ENCODE measurements around the gene ARMC6. TPM values are rescaled to one million over a fixed set of nuclear protein-coding genes. Genes with fewer than 3 reads are reported as not detected.
A peak's percentile ranks its signal among the peaks of the same experiment; 100 is the strongest.
"Not testable (repeated sequence)": the region's sequence is repeated elsewhere in the genome, so short reads cannot be mapped to it uniquely, and the experiment has no call there.

The ARMC6 gene
- total RNA-seq, 2 donors from 2014 or later: 22.4 to 34.8 TPM

DNA sequence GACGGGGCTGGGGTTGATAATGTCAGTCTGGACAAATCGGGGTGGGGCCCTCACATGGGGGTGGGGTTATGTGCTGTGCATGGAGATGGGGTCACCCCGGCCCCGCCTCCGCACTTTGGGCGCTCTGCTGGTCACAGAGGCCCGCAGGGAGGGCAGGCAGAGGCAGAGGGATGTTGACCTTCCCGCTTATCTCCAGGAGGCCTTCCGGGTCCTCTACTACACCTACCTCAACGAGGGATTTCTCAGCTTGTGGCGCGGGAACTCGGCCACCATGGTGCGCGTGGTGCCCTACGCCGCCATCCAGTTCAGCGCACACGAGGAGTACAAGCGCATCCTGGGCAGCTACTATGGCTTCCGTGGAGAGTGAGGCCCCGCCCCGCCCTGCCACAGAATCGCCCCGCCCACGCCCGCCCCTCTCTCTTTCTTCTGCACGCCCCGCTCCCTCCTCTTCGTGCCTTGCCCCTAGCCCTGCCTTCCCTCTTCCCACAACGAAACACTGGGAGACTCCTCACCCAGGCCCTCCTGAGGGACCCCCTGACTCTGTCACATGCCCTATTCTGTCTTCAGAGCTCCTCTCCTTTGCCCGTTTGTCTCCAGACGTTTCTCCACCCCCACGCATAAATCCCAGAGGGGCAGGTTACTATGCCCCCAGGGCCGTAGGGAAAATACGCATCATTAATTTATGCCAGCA is 72.1 kb downstream of the ARMC6 start:
- DNase-seq (ENCODE audit: low spot score in 2 of 2) (no peak), ATAC-seq (no peak)

DNA sequence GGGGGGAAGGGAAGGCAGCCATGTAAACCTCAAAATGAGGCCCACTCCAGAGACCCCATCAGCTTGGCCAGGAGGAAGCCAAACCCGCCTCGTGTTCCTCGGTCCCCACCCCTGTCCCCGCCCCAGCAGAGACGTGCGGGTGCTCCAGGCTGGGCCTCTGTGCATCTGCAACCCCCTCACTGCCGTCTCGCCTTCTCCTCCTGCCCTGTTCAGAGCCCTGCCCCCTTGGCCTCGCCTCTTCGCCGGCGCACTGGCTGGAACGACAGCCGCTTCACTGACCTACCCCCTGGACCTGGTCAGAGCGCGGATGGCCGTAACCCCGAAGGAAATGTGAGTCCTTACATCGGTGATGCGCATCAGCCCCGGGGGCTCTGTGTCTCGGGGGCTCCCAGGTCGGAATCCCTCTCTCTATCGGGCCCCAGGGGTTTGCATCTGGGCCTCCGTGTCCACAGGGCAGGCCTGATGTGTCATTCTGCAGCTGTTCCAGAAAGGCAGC is 72.7 kb downstream of the ARMC6 start:
- Mint-ChIP-seq H3K9me3 (no peaks in the 10 kb centered on the region), H3K36me3 (no peaks in the 10 kb centered on the region), H3K27ac (no peak overlapping the region)
- ATAC-seq: no peak
- no peak for DNase-seq (ENCODE audit: low spot score in 2 of 2)

More for the DNA sequence above, 72.1 kb downstream of the ARMC6 start:
- Mint-ChIP-seq H3K36me3 (no peaks in the 10 kb centered on the region), H3K9me3 (no peaks in the 10 kb centered on the region), H3K27ac (peak overlapping the region in 1 of 2 donors; percentile 55)

DNA sequence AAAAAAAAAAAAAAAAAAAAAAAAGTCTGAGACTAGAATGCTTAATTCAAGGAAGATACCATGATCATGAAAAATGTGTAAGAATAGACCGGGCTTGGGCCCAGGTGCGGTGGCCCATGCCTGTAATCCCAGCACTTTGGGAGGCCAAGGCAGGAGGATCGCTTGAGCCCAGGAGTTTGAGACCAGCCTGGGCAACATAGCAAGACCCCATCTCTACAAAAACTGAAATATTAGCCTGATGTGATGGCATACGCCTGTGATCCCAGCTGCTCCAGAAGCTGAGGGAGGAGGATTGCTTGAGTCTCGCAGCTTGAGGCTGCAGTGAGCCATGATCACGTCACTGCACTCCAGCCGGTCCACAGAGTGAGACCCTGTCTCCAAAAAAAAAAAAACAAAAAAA is 73.5 kb downstream of the ARMC6 start:
- H3K9me3 Mint-ChIP-seq; H3K36me3 Mint-ChIP-seq; DNase-seq (ENCODE audit: low spot score in 2 of 2); ATAC-seq; H3K27ac Mint-ChIP-seq: not testable (repeated sequence)

DNA sequence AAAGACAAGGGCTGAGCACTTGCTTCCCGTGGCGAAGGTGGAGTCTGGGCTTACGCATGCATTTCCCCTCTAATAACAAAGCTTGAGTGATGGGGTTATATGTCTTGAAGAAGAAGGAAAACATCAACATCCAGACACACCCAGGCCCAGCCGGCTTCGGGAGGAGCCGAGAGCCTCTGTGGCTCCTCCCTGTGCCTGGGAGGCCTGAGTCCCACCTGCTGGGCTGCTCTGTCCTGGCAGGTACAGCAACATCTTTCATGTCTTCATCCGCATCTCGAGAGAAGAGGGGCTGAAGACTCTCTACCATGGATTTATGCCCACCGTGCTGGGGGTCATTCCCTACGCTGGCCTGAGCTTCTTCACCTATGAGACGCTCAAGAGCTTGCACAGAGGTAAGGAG is 74.3 kb downstream of the ARMC6 start:
- no peak for DNase-seq (ENCODE audit: low spot score in 2 of 2)
- no peak overlapping the region for H3K27ac Mint-ChIP-seq
- H3K36me3 Mint-ChIP-seq: no peaks in the 10 kb centered on the region
- no peaks in the 10 kb centered on the region for H3K9me3 Mint-ChIP-seq
- ATAC-seq: no peak

Other genes starting within 250 kb of the ARMC6 start
- not detected for gene COMP, start 242.3 kb upstream of the ARMC6 start, total RNA-seq
- gene UPF1, start 201.6 kb upstream of the ARMC6 start, total RNA-seq: 100 to 1,000 TPM in 1 of 2 donors, 10 to 100 TPM in 1; 81.6 to 109 TPM
- under 1 TPM in 1 of 2 donors, not detected in 1; 0.21 TPM for gene CERS1, start 137.4 kb upstream of the ARMC6 start, total RNA-seq
- gene COPE, start 114.2 kb upstream of the ARMC6 start, total RNA-seq: 100 to 1,000 TPM; 147 to 190 TPM
- gene DDX49, start 113.9 kb upstream of the ARMC6 start, total RNA-seq: 10 to 100 TPM; 46.7 to 51.2 TPM
- gene HOMER3, start 92.4 kb upstream of the ARMC6 start, total RNA-seq: 1 to 10 TPM in 1 of 2 donors, under 1 TPM in 1; 0.36 to 1.0 TPM
- gene SUGP2, start 86 bp upstream of the ARMC6 start, total RNA-seq: 100 to 1,000 TPM; 119 to 248 TPM
- gene SLC25A42, start 30.4 kb downstream of the ARMC6 start, total RNA-seq: 10 to 100 TPM; 15.1 to 19.2 TPM
- 10 to 100 TPM; 22.9 to 28.2 TPM for gene TMEM161A, start 104.9 kb downstream of the ARMC6 start, total RNA-seq
- 1 to 10 TPM; 2.4 to 3.4 TPM for gene MEF2B, start 136.7 kb downstream of the ARMC6 start, total RNA-seq
- 10 to 100 TPM; 11.6 to 26.9 TPM for gene BORCS8, start 158.5 kb downstream of the ARMC6 start, total RNA-seq
- 100 to 1,000 TPM in 1 of 2 donors, 10 to 100 TPM in 1; 88.2 to 122 TPM for gene RFXANK, start 158.7 kb downstream of the ARMC6 start, total RNA-seq
- 10 to 100 TPM; 34.4 to 38.6 TPM for gene NR2C2AP, start 169.8 kb downstream of the ARMC6 start, total RNA-seq
- not detected for gene NCAN, start 178.4 kb downstream of the ARMC6 start, total RNA-seq
- gene TM6SF2, start 239.7 kb downstream of the ARMC6 start, total RNA-seq: not detected